HFFc6 (cell line): ENCODE data around the gene SLC35A3. TPM values are rescaled to one million over a fixed set of nuclear protein-coding genes. Genes with fewer than 3 reads are reported as not detected.
"Not testable (repeated sequence)": the region's sequence is repeated elsewhere in the genome, so short reads cannot be mapped to it uniquely, and the experiment has no call there.

ENCODE experiments used
- DNase-seq: peaks from one replicate; pipeline ENCODE4 v3.0.0-alpha.2; 2018
- H3K27ac Mint-ChIP-seq: 2 replicates; pipeline ENCODE4 v1.8.0; 2020; ENCODE audit warnings: mild to moderate bottlenecking, mixed read lengths
- H3K27me3 Mint-ChIP-seq: 2 replicates; pipeline ENCODE4 v1.8.0; 2021; ENCODE audit warnings: mild to moderate bottlenecking, moderate library complexity, mixed read lengths; ENCODE audit not compliant: insufficient read depth
- H3K36me3 Mint-ChIP-seq: 2 replicates; pipeline ENCODE4 v1.8.0; 2021; ENCODE audit warnings: low read depth, mixed read lengths
- H3K4me1 Mint-ChIP-seq: 2 replicates; pipeline ENCODE4 v1.8.0; 2020; ENCODE audit warnings: low read depth, mixed read lengths
- H3K4me3 Mint-ChIP-seq: 2 replicates; pipeline ENCODE4 v1.8.0; 2020; ENCODE audit warnings: mild to moderate bottlenecking, moderate library complexity, mixed read lengths
- H3K9me3 Mint-ChIP-seq: 2 replicates; pipeline ENCODE4 v1.8.0; 2020; ENCODE audit warnings: mild to moderate bottlenecking, mixed read lengths
- total RNA-seq, 6 experiments: library from RNA; stranded (reverse); fragmentation: NEBNext Ultra II Directional; extraction: Animal tissue kit (Norgen Biotek cat#: 25700); gene quantifications; 2 replicates in 1 of 6; 3 replicates in 5 of 6; pipeline ENCODE4 v1.2.3, GENCODE V29; 2021
- TF ChIP-seq, protein P1 (sequence below): fragments of 200-600 bp; sonication (generic); IDR thresholded peaks from 2 replicates; pipeline ENCODE4 v1.5.0; 2021; ENCODE audit warnings: antibody characterized with exemption, mild to moderate bottlenecking

Gene SLC35A3
- total RNA-seq, 6 experiments from 2014 or later = 16.4 to 30.8 (median 25.2) TPM

DNA sequence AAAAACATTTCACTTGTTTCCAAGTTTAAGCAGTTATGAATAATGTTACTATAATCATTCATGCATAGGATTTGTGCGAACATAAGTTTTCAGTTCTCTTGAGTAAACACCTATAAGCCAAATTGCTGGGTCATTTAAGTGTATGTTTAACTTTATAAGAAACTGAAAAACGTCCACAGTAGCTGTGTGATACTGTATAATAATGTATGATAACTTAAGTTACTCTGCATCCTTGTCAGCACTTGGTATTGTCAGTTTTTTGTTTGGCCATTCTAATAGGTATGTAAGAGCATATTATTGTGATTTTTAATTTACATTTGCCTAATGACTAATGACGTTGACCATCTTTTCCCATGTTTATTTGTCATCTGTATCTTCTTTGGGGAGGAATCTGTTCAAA, 14.4 kb upstream of the SLC35A3 start:
- Mint-ChIP-seq H3K36me3 (no peaks in the 10 kb centered on the region), H3K27ac (no peak overlapping the region), H3K9me3 (no peaks in the 10 kb centered on the region), H3K4me1 (peaks cover 10% of the 10 kb centered on the region), H3K4me3 (no peak overlapping the region), H3K27me3 (no peaks in the 10 kb centered on the region)
- DNase-seq = no peak
- TF ChIP-seq, protein P1, sequence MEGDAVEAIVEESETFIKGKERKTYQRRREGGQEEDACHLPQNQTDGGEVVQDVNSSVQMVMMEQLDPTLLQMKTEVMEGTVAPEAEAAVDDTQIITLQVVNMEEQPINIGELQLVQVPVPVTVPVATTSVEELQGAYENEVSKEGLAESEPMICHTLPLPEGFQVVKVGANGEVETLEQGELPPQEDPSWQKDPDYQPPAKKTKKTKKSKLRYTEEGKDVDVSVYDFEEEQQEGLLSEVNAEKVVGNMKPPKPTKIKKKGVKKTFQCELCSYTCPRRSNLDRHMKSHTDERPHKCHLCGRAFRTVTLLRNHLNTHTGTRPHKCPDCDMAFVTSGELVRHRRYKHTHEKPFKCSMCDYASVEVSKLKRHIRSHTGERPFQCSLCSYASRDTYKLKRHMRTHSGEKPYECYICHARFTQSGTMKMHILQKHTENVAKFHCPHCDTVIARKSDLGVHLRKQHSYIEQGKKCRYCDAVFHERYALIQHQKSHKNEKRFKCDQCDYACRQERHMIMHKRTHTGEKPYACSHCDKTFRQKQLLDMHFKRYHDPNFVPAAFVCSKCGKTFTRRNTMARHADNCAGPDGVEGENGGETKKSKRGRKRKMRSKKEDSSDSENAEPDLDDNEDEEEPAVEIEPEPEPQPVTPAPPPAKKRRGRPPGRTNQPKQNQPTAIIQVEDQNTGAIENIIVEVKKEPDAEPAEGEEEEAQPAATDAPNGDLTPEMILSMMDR = no peak

DNA sequence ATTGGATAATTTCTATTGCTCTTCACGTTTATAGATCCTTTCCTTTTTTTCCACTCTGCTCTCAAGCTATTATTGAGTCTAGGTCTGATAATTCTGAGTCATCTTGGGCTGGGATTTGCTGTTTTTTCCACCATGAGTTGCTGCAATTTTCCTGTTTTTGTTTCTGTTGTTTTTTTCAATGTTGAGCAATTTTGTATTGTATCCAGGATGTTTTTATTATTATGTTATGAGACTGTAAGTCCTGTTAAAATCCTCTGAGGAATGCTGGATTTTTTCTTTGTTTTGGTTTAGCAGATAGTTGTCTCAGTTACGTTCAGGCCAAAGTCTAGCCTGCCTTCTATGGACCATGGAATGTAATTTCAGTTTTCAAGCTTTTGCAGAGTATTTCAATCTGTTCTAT, 13.0 kb upstream of the SLC35A3 start:
- peak; percentile 75 for DNase-seq
- no peaks in the 10 kb centered on the region for H3K27me3 Mint-ChIP-seq
- no peaks in the 10 kb centered on the region for H3K9me3 Mint-ChIP-seq
- H3K36me3 Mint-ChIP-seq = no peaks in the 10 kb centered on the region
- peaks cover 10% of the 10 kb centered on the region for H3K4me1 Mint-ChIP-seq
- peak overlapping the region; percentile 49; the same call in 1 of the 2 replicates for H3K27ac Mint-ChIP-seq
- H3K4me3 Mint-ChIP-seq = peak overlapping the region; percentile 1; the same call in 1 of the 2 replicates
- TF ChIP-seq, protein P1 = peak; percentile 19; the same call in 1 of the 2 replicates

- Mint-ChIP-seq H3K36me3 (no peaks in the 10 kb centered on the region), H3K27me3 (no peaks in the 10 kb centered on the region), H3K27ac (no peak overlapping the region), H3K9me3 (no peaks in the 10 kb centered on the region), H3K4me1 (peaks cover 14% of the 10 kb centered on the region), H3K4me3 (no peak overlapping the region)
- no peak for DNase-seq
- TF ChIP-seq, protein P1 = no peak
Measured at GRCh38 chr1:99957818-99958217, 12.0 kb upstream of the SLC35A3 start.

GRCh38 chr1:99959189-99959705, 10.5 kb upstream of the SLC35A3 start:
- H3K4me3 Mint-ChIP-seq = not testable (repeated sequence)

DNA sequence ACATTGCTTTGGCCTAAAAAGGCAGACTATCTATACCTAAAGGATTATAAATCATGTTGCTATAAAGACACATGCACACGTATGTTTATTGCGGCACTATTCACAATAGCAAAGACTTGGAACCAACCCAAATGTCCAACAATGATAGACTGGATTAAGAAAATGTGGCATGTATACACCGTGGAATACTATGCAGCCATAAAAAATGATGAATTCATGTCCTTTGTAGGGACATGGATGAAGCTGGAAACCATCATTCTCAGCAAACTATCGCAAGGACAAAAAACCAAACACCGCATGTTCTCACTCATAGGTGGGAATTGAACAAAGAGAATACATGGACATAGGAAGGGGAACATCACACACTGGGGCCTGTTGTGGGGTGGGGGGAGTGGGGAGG, 9.5 kb upstream of the SLC35A3 start:
- H3K27ac Mint-ChIP-seq, H3K9me3 Mint-ChIP-seq, H3K36me3 Mint-ChIP-seq, H3K4me3 Mint-ChIP-seq, DNase-seq, H3K27me3 Mint-ChIP-seq: not testable (repeated sequence)
- H3K4me1 Mint-ChIP-seq = peaks cover 28% of the 10 kb centered on the region

More at GRCh38 chr1:99959189-99959705, 10.5 kb upstream of the SLC35A3 start:
- not testable (repeated sequence) for H3K36me3 Mint-ChIP-seq, H3K27me3 Mint-ChIP-seq, H3K9me3 Mint-ChIP-seq, DNase-seq, H3K27ac Mint-ChIP-seq
- H3K4me1 Mint-ChIP-seq = peaks cover 28% of the 10 kb centered on the region

- DNase-seq = peak; percentile 38
- H3K27ac Mint-ChIP-seq = peak overlapping the region; percentile 6; the same call in 1 of the 2 replicates
- H3K36me3 Mint-ChIP-seq = no peaks in the 10 kb centered on the region
- TF ChIP-seq, protein P1 = no peak
- no peaks in the 10 kb centered on the region for H3K9me3 Mint-ChIP-seq
- peaks cover 18% of the 10 kb centered on the region for H3K4me1 Mint-ChIP-seq
- H3K27me3 Mint-ChIP-seq = no peaks in the 10 kb centered on the region
- H3K4me3 Mint-ChIP-seq = no peak overlapping the region
Measured at GRCh38 chr1:99963041-99963795, 6.6 kb upstream of the SLC35A3 start.
